Adrenal gland (tissue), 12 donors: Measurements from ENCODE around the gene ADAMTS8. TPM values are rescaled to one million over a fixed set of nuclear protein-coding genes. Genes with fewer than 3 reads are reported as not detected.
"Not testable (repeated sequence)": the region's sequence is repeated elsewhere in the genome, so short reads cannot be mapped to it uniquely, and the experiment has no call there.

Experiments
- DNase-seq, 7 donors: peaks; one replicate each; pipeline ENCODE4 v3.0.0-alpha.2; 2019 to 2020
- H3K27ac ChIP-seq, 5 donors: fragments of 200-600 bp; sonication (generic) in 4 of 5; 1 replicate in 3 of 5; 2 replicates in 2 of 5; pipeline versions ENCODE4 v1.5.1 to v1.8.0; 2016 to 2020; ENCODE audit warnings: mild to moderate bottlenecking in 1 of 5
- H3K27me3 ChIP-seq: fragments of 200-600 bp; 2 replicates; pipeline ENCODE4 v1.8.0; 2021
- H3K36me3 ChIP-seq, 2 donors: fragments of 200-600 bp; replicated peaks in 1 of 2; 1 replicate in 1 of 2; 2 replicates in 1 of 2; pipeline versions ENCODE4 v1.5.1 to v1.8.0; 2018 to 2022
- H3K4me1 ChIP-seq, 2 donors: fragments of 200-600 bp; replicated peaks in 1 of 2; 1 replicate in 1 of 2; 2 replicates in 1 of 2; pipeline versions ENCODE4 v1.5.1 to v1.8.0; 2018 to 2021
- H3K4me3 ChIP-seq, 4 donors: fragments of 200-600 bp; sonication (generic) in 3 of 4; one replicate each; pipeline ENCODE4 v1.5.1; 2016 to 2018
- H3K9me3 ChIP-seq, 3 donors: fragments of 200-600 bp; sonication (generic) in 1 of 3; replicated peaks in 1 of 3; 1 replicate in 2 of 3; 2 replicates in 1 of 3; pipeline versions ENCODE4 v1.5.1 to v1.8.0; 2016 to 2021
- POLR2A ChIP-seq, 2 donors: fragments of 450-650 bp; IDR thresholded peaks; one replicate each; pipeline ENCODE4 v1.6.1; 2017; ENCODE audit warnings: antibody characterized with exemption in 2 of 2, mild to moderate bottlenecking in 2 of 2, moderate library complexity in 1 of 2
- WGBS, 4 donors: extraction: QIAGEN DNeasy Blood & Tissue Kit in 2 of 4; methylation state at CpG; one replicate each; pipeline versions ENCODE4 v1.1.5 to v1.1.7; 2013 to 2017; 5-methylcytosine and 5-hydroxymethylcytosine counted together
- intact Hi-C, 2 donors: fragments of 100-400 bp; cut with DNase I; formaldehyde crosslinking; loops; one replicate each; pipeline versions ENCODE4 v1.14.1 to v1.15.0; 2022 to 2023
- polyA plus RNA-seq, 3 donors: library from polyadenylated mRNA; stranded (reverse); fragments of 200-250 nt in 2 of 3; fragments of 350-450 nt in 1 of 3; fragmentation: Illumina TruSeq in 1 of 3; extraction: RNeasy Lipid Tissue Mini Kit (QIAGEN cat#74804) in 1 of 3; gene quantifications; one replicate each; pipeline ENCODE4 v1.2.3, GENCODE V29; 2013 to 2014
- total RNA-seq, 9 donors: library from RNA; depleted of rRNA in 4 of 9; stranded (reverse); fragments of >200 nt in 4 of 9; fragments of 120-200 nt in 1 of 9; fragmentation: NEBNext Ultra II Directional in 1 of 9; extraction: Animal tissue kit (Norgen Biotek cat#: 25700) in 1 of 9; gene quantifications; one replicate each; pipeline versions ENCODE4 v1.1.0 to v1.2.4, GENCODE V29; 2013 to 2023
- TF ChIP-seq, protein P1 (sequence below), 6 experiments: fragments of 450-650 bp in 4 of 6; fragments of 200-600 bp in 2 of 6; sonication (generic) in 1 of 6; IDR thresholded peaks; 1 replicate in 5 of 6; 2 replicates in 1 of 6; pipeline versions ENCODE4 v1.5.1 to v1.8.0; 2016 to 2021; ENCODE audit warnings: antibody characterized with exemption in 6 of 6, mild to moderate bottlenecking in 2 of 6, moderate library complexity in 1 of 6
- donor health status: healthy with polysubstance abuse.
- donor health status: Bipolar disorder and iron deficiency.
- donor health status: DM: yes; HTN: yes; CAD: no.
- donor health status: DM: no; HTN: no; CAD: no.
- donor health status: DM: no; HTN: no; CAD: no.
- donor health status: DM: yes; HTN: yes; CAD: no.

Gene ADAMTS8
- total and polyA plus RNA-seq, 12 donors: 0.06 to 1.4 (median 0.14) TPM; not detected in 3

DNA sequence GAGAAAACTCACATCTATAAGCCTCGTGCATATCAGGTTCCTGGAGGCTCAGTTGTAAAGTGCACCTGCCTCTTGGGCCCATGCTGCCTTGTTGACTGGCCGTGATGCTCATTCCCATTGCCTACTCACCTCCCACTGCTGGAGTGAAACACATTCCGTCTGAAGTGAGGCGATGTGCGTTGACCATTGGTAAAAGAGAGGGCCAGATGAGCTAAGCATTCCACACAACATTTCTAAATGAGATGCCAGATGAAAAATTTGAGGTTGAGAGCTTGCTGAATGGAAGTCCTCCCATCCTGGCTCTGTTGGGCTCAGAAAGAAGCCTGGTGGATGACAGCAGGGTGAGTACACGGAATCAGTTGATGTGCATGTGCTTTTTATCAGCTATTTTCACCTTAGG is 11.5 kb upstream of the ADAMTS8 start:
- H3K9me3 ChIP-seq: no peaks in the 10 kb centered on the region
- TF ChIP-seq, protein P1, sequence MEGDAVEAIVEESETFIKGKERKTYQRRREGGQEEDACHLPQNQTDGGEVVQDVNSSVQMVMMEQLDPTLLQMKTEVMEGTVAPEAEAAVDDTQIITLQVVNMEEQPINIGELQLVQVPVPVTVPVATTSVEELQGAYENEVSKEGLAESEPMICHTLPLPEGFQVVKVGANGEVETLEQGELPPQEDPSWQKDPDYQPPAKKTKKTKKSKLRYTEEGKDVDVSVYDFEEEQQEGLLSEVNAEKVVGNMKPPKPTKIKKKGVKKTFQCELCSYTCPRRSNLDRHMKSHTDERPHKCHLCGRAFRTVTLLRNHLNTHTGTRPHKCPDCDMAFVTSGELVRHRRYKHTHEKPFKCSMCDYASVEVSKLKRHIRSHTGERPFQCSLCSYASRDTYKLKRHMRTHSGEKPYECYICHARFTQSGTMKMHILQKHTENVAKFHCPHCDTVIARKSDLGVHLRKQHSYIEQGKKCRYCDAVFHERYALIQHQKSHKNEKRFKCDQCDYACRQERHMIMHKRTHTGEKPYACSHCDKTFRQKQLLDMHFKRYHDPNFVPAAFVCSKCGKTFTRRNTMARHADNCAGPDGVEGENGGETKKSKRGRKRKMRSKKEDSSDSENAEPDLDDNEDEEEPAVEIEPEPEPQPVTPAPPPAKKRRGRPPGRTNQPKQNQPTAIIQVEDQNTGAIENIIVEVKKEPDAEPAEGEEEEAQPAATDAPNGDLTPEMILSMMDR (IDR thresholded peaks at IDR 0.05): no peak
- no peak for TF ChIP-seq POLR2A (IDR thresholded peaks at IDR 0.05)
- no peak for DNase-seq
- H3K4me1 ChIP-seq: peaks cover 0 to 5% of the 10 kb centered on the region in 2 donors
- H3K27ac ChIP-seq: no peak overlapping the region
- H3K27me3 ChIP-seq: peaks cover 3% of the 10 kb centered on the region
- H3K36me3 ChIP-seq: no peaks in the 10 kb centered on the region
- no peak overlapping the region for H3K4me3 ChIP-seq
- 77 to 87% (median 82%) methylated on average over 6 of the region's 6 CpGs for WGBS, 4 donors
- intact Hi-C loops: loop anchor here (5.0 to 10.0 kb wide), 2 partner anchors 385 to 422 kb away; no protein-coding TSS in a partner anchor

DNA sequence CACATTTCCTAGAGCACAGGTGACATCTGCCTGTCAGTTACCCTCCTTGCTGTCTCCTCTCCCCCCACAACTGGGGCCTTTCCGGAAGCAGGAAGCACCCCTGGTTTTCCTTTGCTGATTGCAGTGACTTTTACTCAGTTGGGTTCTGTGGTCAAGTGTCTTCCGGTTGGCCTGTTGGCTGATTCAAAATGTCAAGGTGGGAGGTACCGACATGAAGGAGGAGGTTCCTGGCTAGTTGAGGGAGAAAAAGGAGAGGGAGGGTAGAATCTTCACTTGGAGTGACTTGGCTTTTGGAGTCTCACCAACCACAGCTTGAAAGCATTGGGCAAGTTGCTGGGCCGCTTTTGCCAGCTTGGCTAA is 10.7 kb upstream of the ADAMTS8 start:
- Histone ChIP-seq H3K4me1 (peaks cover 0 to 5% of the 10 kb centered on the region in 2 donors), H3K27me3 (peaks cover 3% of the 10 kb centered on the region), H3K36me3 (no peaks in the 10 kb centered on the region), H3K4me3 (no peak overlapping the region), H3K9me3 (no peaks in the 10 kb centered on the region), H3K27ac (no peak overlapping the region)
- TF ChIP-seq, protein P1 (IDR thresholded peaks at IDR 0.05): no peak
- no peak for TF ChIP-seq POLR2A (IDR thresholded peaks at IDR 0.05)
- DNase-seq: no peak
- intact Hi-C loops: loop anchor here (5.0 to 10.0 kb wide), 2 partner anchors 386 to 423 kb away; no protein-coding TSS in a partner anchor
- 72 to 94% (median 79%) methylated on average over 4 of the region's 4 CpGs for WGBS, 4 donors

DNA sequence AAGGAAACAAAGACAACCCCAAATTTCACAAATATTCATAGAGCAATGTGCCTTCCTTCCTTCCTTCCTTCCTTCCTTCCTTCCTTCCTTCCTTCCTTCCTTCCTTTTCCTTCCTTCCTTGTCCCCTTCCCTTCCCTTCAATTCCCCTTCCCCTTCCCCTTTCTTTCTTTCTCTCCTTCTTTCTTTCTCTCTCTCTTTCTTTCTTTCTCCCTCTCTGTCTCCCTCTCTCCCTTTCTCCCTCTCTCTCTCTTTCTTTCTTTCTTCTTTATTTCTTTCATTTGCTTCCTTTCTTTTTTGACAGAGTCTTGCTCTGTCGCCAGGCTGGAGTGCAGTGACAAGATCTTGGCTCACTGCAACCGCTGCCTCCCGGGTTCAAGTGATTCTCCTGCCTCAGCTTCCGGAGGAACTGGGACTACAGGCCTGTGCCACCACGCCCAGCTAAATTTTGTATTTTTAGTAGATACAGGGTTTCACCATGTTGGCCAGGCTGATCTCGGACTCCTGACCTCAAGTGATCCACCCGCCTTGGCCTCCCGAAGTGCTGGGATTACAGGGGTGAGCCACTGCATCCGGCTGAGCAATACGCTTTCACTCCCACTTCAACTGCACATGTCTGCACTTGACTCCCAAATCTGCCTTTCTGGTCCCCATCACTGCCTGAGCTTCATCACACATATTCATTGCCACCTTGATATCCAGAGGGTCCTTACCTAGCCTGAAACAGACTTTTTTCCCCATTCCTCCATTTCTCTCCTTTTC is 10.2 kb upstream of the ADAMTS8 start:
- DNase-seq, H3K4me1 ChIP-seq, H3K27ac ChIP-seq, H3K36me3 ChIP-seq, H3K27me3 ChIP-seq, H3K9me3 ChIP-seq, H3K4me3 ChIP-seq: not testable (repeated sequence)
- 82 to 93% (median 89%) methylated on average over 10 of the region's 10 CpGs for WGBS, 4 donors
- intact Hi-C loops: loop anchor here (5.0 to 10.0 kb wide), 2 partner anchors 386 to 424 kb away; no protein-coding TSS in a partner anchor

DNA sequence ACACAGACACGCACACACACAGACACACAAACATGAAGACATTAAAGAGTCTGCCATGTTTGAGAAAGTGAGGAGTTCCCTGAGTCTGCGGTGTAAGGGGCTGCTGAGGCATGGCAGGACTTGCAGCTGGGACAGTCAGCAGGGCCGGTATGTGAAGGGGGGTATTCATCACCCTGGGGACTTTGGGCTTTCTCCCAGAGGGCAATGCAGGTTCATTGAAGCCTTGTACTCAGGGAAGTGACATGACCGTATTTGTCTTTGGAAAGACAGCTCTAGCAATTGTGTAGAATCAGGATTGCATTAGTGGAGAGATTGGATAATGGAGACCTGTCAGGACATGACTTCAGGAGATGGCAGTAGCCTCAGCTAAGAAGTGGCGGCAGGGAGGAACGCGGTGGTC is 9.4 kb upstream of the ADAMTS8 start:
- WGBS, 4 donors: 85 to 95% (median 87%) methylated on average over 7 of the region's 7 CpGs

More for the DNA sequence above, 9.4 kb upstream of the ADAMTS8 start:
- no peak for TF ChIP-seq POLR2A (IDR thresholded peaks at IDR 0.05)
- TF ChIP-seq, protein P1 (IDR thresholded peaks at IDR 0.05): no peak
- Histone ChIP-seq H3K27me3 (peaks cover 3% of the 10 kb centered on the region), H3K9me3 (no peaks in the 10 kb centered on the region), H3K4me1 (peaks cover 0 to 5% of the 10 kb centered on the region in 2 donors), H3K27ac (no peak overlapping the region), H3K4me3 (no peak overlapping the region), H3K36me3 (no peaks in the 10 kb centered on the region)
- DNase-seq: no peak
- intact Hi-C loops: loop anchor here (5.0 to 10.0 kb wide), 2 partner anchors 387 to 424 kb away; no protein-coding TSS in a partner anchor
